ENCODE measurements around the gene TMPRSS11A. TPM values are rescaled to one million over a fixed set of nuclear protein-coding genes. Genes with fewer than 3 reads are reported as not detected.

Gene TMPRSS11A
- polyA plus RNA-seq, 1 donor (not counting 4 experiments of a cell fraction or from before 2014, with no cell fraction given), result 0.03 TPM

DNA sequence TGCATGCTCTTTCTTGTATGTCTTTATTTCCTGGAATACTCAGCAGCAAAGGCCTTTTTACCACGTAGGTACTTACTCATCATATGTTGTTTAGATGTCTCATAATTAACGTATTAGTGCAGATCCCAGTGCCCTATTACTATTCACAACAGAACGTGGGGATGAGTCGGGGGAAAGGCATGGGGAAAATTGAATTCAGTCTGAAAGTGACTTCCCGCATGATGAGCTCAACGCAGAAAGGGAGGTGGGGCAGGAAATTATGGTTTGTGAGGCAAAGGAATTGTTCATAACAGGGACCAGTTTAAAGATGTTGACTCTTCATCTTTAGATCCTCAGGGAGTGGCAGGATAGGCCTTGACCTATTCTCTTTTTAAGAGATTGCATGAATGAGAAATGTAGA lies 77.5 kb downstream of the TMPRSS11A start:
- Histone ChIP-seq H3K4me1 (ENCODE audit: control insufficient read depth, extremely low read depth, insufficient read depth, low read length) (peaks cover 42% of the 10 kb centered on the region), H3K9me3 (ENCODE audit: control insufficient read depth, low read depth, low read length) (no peaks in the 10 kb centered on the region), H3K27me3 (ENCODE audit: control insufficient read depth, extremely low read depth, insufficient read depth, low read length) (no peaks in the 10 kb centered on the region), H4K20me1 (ENCODE audit: control insufficient read depth, extremely low read depth, insufficient read depth, low read length) (no peaks in the 10 kb centered on the region), H3K4me2 (ENCODE audit: control insufficient read depth, extremely low read depth, insufficient read depth, low read depth, low read length) (peak overlapping the region; percentile 64), H3K9me1 (ENCODE audit: control insufficient read depth, extremely low read depth, insufficient read depth, low read length) (no peaks in the 10 kb centered on the region), H3K36me3 (ENCODE audit: control insufficient read depth in 2 of 2, extremely low read depth in 1 of 2, insufficient read depth in 2 of 2, low read length in 2 of 2) (no peaks in the 10 kb centered on the region), H3K9ac (ENCODE audit: control insufficient read depth, extremely low read depth, insufficient read depth, low read length) (peak overlapping the region; percentile 47), H3K79me2 (ENCODE audit: control insufficient read depth, insufficient read depth, low read length) (no peaks in the 10 kb centered on the region), H2AFZ (ENCODE audit: control insufficient read depth, low read length) (peak overlapping the region; percentile 51), H3K27ac (ENCODE audit: control insufficient read depth, insufficient read depth, low read length) (peak overlapping the region; percentile 89), H3K4me3 (ENCODE audit: control insufficient read depth in 2 of 3, extremely low read depth in 1 of 3, insufficient read depth in 2 of 3, low read depth in 1 of 3, low read length in 3 of 3) (peak overlapping the region in 1 of 3 experiments; percentile 15)
- DNase-seq (ENCODE audit: low read depth, low spot score) (peak; percentile 81), FAIRE-seq (peak; percentile 97)
- dilution Hi-C loops (cut with MboI; ENCODE audit: extremely low pct_ligation_motif_present, low sequenced_read_pairs), result no loop called here
- TF ChIP-seq EZH2 (IDR thresholded peaks at IDR 0.05; ENCODE audit: low read length), result no peak
- TF ChIP-seq, protein P1, sequence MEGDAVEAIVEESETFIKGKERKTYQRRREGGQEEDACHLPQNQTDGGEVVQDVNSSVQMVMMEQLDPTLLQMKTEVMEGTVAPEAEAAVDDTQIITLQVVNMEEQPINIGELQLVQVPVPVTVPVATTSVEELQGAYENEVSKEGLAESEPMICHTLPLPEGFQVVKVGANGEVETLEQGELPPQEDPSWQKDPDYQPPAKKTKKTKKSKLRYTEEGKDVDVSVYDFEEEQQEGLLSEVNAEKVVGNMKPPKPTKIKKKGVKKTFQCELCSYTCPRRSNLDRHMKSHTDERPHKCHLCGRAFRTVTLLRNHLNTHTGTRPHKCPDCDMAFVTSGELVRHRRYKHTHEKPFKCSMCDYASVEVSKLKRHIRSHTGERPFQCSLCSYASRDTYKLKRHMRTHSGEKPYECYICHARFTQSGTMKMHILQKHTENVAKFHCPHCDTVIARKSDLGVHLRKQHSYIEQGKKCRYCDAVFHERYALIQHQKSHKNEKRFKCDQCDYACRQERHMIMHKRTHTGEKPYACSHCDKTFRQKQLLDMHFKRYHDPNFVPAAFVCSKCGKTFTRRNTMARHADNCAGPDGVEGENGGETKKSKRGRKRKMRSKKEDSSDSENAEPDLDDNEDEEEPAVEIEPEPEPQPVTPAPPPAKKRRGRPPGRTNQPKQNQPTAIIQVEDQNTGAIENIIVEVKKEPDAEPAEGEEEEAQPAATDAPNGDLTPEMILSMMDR (optimal IDR thresholded peaks at IDR 0.05 in 1 of 3, IDR thresholded peaks at IDR 0.05 in 1 of 3, conservative IDR thresholded peaks at IDR 0.05 in 1 of 3; ENCODE audit: extremely low read depth in 1 of 3, insufficient read depth in 2 of 3, low read length in 3 of 3), result no peak

DNA sequence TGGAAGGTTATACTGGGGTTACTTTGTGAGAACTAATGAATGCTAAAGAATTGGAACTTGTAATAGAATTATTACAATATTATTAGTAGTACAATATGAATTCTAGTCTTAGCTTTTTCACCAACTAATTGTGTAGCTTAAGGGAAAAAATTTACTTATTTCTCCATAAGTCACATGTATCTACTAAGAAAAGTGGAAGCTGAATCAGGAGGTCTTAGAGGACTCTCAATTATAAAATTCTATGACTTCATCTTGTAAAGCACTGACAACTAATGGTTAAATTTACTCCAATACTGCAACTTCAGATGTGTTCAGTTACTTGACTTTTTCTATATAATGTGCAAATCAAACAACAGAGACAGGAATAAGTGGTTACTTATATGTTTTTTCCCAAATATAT lies 78.6 kb downstream of the TMPRSS11A start:
- Histone ChIP-seq H3K27me3 (ENCODE audit: control insufficient read depth, extremely low read depth, insufficient read depth, low read length) (no peaks in the 10 kb centered on the region), H3K9me1 (ENCODE audit: control insufficient read depth, extremely low read depth, insufficient read depth, low read length) (no peaks in the 10 kb centered on the region), H4K20me1 (ENCODE audit: control insufficient read depth, extremely low read depth, insufficient read depth, low read length) (no peaks in the 10 kb centered on the region), H3K4me1 (ENCODE audit: control insufficient read depth, extremely low read depth, insufficient read depth, low read length) (peaks cover 42% of the 10 kb centered on the region), H3K4me2 (ENCODE audit: control insufficient read depth, extremely low read depth, insufficient read depth, low read depth, low read length) (no peak overlapping the region), H3K36me3 (ENCODE audit: control insufficient read depth in 2 of 2, extremely low read depth in 1 of 2, insufficient read depth in 2 of 2, low read length in 2 of 2) (no peaks in the 10 kb centered on the region), H3K9me3 (ENCODE audit: control insufficient read depth, low read depth, low read length) (no peaks in the 10 kb centered on the region), H3K4me3 (ENCODE audit: control insufficient read depth in 2 of 3, extremely low read depth in 1 of 3, insufficient read depth in 2 of 3, low read depth in 1 of 3, low read length in 3 of 3) (no peak overlapping the region), H3K9ac (ENCODE audit: control insufficient read depth, extremely low read depth, insufficient read depth, low read length) (no peak overlapping the region), H3K79me2 (ENCODE audit: control insufficient read depth, insufficient read depth, low read length) (no peaks in the 10 kb centered on the region), H2AFZ (ENCODE audit: control insufficient read depth, low read length) (peak overlapping the region; percentile 76), H3K27ac (ENCODE audit: control insufficient read depth, insufficient read depth, low read length) (peak overlapping the region; percentile 73)
- dilution Hi-C loops (cut with MboI; ENCODE audit: extremely low pct_ligation_motif_present, low sequenced_read_pairs), result no loop called here
- no peak for FAIRE-seq
- DNase-seq (ENCODE audit: low read depth, low spot score), result no peak
- no peak for TF ChIP-seq EZH2 (IDR thresholded peaks at IDR 0.05; ENCODE audit: low read length)
- TF ChIP-seq, protein P1 (optimal IDR thresholded peaks at IDR 0.05 in 1 of 3, IDR thresholded peaks at IDR 0.05 in 1 of 3, conservative IDR thresholded peaks at IDR 0.05 in 1 of 3; ENCODE audit: extremely low read depth in 1 of 3, insufficient read depth in 2 of 3, low read length in 3 of 3), result no peak

Data from keratinocyte (primary cell).